Measurements from ENCODE around the gene ABAT.
"Not testable (repeated sequence)": the region's sequence is repeated elsewhere in the genome, so short reads cannot be mapped to it uniquely, and the experiment has no call there.

Gene ABAT

GRCh38 chr16:8649829-8650554 is 24.4 kb upstream of the ABAT start:
- no peak for DNase-seq (ENCODE audit: low read depth)

GRCh38 chr16:8651958-8652357 is 22.5 kb upstream of the ABAT start:
- DNase-seq (ENCODE audit: low read depth), result not testable (repeated sequence)

- DNase-seq (ENCODE audit: low read depth), result no peak
Measured at GRCh38 chr16:8655184-8655717, 19.2 kb upstream of the ABAT start.

- no peak for DNase-seq (ENCODE audit: low read depth)
Measured at GRCh38 chr16:8656376-8656775, 18.0 kb upstream of the ABAT start.

GRCh38 chr16:8660841-8661301 is 13.5 kb upstream of the ABAT start:
- no peak for DNase-seq (ENCODE audit: low read depth)

GRCh38 chr16:8661703-8662102 is 12.7 kb upstream of the ABAT start:
- no peak for DNase-seq (ENCODE audit: low read depth)

- no peak for DNase-seq (ENCODE audit: low read depth)
Measured at GRCh38 chr16:8663192-8664089, 11.0 kb upstream of the ABAT start.

- no peak for DNase-seq (ENCODE audit: low read depth)
Measured at GRCh38 chr16:8665529-8665928, 8.9 kb upstream of the ABAT start.

GRCh38 chr16:8667492-8667891 is 6.9 kb upstream of the ABAT start:
- DNase-seq (ENCODE audit: low read depth), result no peak

GRCh38 chr16:8668113-8668512 is 6.3 kb upstream of the ABAT start:
- DNase-seq (ENCODE audit: low read depth), result no peak

- DNase-seq (ENCODE audit: low read depth), result no peak
Measured at GRCh38 chr16:8669481-8669880, 4.9 kb upstream of the ABAT start.

GRCh38 chr16:8670014-8670560 is 4.3 kb upstream of the ABAT start:
- no peak for DNase-seq (ENCODE audit: low read depth)

GRCh38 chr16:8673611-8674412 is 605 bp upstream of the ABAT start:
- DNase-seq (ENCODE audit: low read depth), result no peak

GRCh38 chr16:8675183-8676159 is 1.1 kb downstream of the ABAT start:
- no peak for DNase-seq (ENCODE audit: low read depth)

- DNase-seq (ENCODE audit: low read depth), result no peak
Measured at GRCh38 chr16:8676160-8676547, 1.7 kb downstream of the ABAT start.

GRCh38 chr16:8676737-8677375 is 2.4 kb downstream of the ABAT start:
- no peak for DNase-seq (ENCODE audit: low read depth)

GRCh38 chr16:8677481-8677880 is 3.1 kb downstream of the ABAT start:
- no peak for DNase-seq (ENCODE audit: low read depth)

GRCh38 chr16:8678068-8678927 is 3.9 kb downstream of the ABAT start:
- peak; percentile 49 for DNase-seq (ENCODE audit: low read depth)

- no peak for DNase-seq (ENCODE audit: low read depth)
Measured at GRCh38 chr16:8679151-8679550, 4.7 kb downstream of the ABAT start.

Data from non-pigmented ciliary epithelial cell (primary cell).